Fibroblast of lung (primary cell): ENCODE results near the gene SAMSN1. TPM values are rescaled to one million over a fixed set of nuclear protein-coding genes. Genes with fewer than 3 reads are reported as not detected.

Experiments
- DNase-seq, 2 donors: peaks; one replicate each; pipeline versions ENCODE4 v3.0.0 to v3.0.0-alpha.2; 2010; ENCODE audit warnings: low read depth in 2 of 2
- H2AFZ ChIP-seq: 2 replicates; pipeline ENCODE4 v1.5.1; 2012; ENCODE audit warnings: low read length, control low read depth, inconsistent platforms
- H3K27ac ChIP-seq: 2 replicates; pipeline ENCODE4 v1.5.1; 2011; ENCODE audit warnings: low read length, control low read depth; ENCODE audit not compliant: insufficient read depth
- H3K27me3 ChIP-seq: 2 replicates; pipeline ENCODE4 v1.5.1; 2011; ENCODE audit warnings: mild to moderate bottlenecking, low read length; ENCODE audit not compliant: control insufficient read depth, insufficient read depth
- H3K36me3 ChIP-seq: 2 replicates; pipeline ENCODE4 v1.5.1; 2011; ENCODE audit warnings: low read length; ENCODE audit not compliant: control insufficient read depth, insufficient read depth
- H3K4me1 ChIP-seq: 2 replicates; pipeline ENCODE4 v1.5.1; 2011; ENCODE audit warnings: low read length; ENCODE audit not compliant: control insufficient read depth, insufficient read depth; ENCODE audit errors: extremely low read depth
- H3K4me2 ChIP-seq: 2 replicates; pipeline ENCODE4 v1.5.1; 2011; ENCODE audit warnings: low read length, control low read depth; ENCODE audit not compliant: insufficient read depth; ENCODE audit errors: extremely low read depth
- H3K4me3 ChIP-seq, 4 experiments: fragments of 200-600 bp in 1 of 4; sonication (generic) in 1 of 4; replicated peaks in 1 of 4; 2 replicates each; pipeline ENCODE4 v1.5.1; 2011 to 2016; ENCODE audit warnings: low read length in 4 of 4, low read depth in 3 of 4, mild to moderate bottlenecking in 3 of 4, control low read depth in 2 of 4, inconsistent platforms in 1 of 4, mixed read lengths in 1 of 4; ENCODE audit not compliant: insufficient read depth in 1 of 4; ENCODE audit errors: control extremely low read depth in 1 of 4
- H3K79me2 ChIP-seq: 2 replicates; pipeline ENCODE4 v1.5.1; 2012; ENCODE audit warnings: mild to moderate bottlenecking, low read length, inconsistent platforms; ENCODE audit not compliant: control insufficient read depth, insufficient read depth
- H3K9ac ChIP-seq: 2 replicates; pipeline ENCODE4 v1.5.1; 2011; ENCODE audit warnings: mild to moderate bottlenecking, low read length, control low read depth; ENCODE audit not compliant: insufficient read depth
- H3K9me3 ChIP-seq: 2 replicates; pipeline ENCODE4 v1.5.1; 2012; ENCODE audit warnings: low read depth, low read length; ENCODE audit not compliant: control insufficient read depth, insufficient read depth
- H4K20me1 ChIP-seq: 2 replicates; pipeline ENCODE4 v1.5.1; 2011; ENCODE audit warnings: low read length; ENCODE audit not compliant: control insufficient read depth, insufficient read depth; ENCODE audit errors: extremely low read depth
- CTCF ChIP-seq, 2 donors: IDR thresholded peaks in 1 of 2; conservative IDR thresholded peaks in 1 of 2; 1 replicate in 1 of 2; 2 replicates in 1 of 2; pipeline ENCODE4 v1.5.1; 2011 to 2012; ENCODE audit warnings: low read length in 2 of 2, control low read depth in 1 of 2, inconsistent platforms in 1 of 2, low read depth in 1 of 2, mild to moderate bottlenecking in 1 of 2
- EZH2 ChIP-seq: IDR thresholded peaks from 2 replicates; pipeline ENCODE4 v1.5.1; 2012; ENCODE audit warnings: low read length, control low read depth, mild to moderate bottlenecking; ENCODE audit errors: missing control alignments
- polyA minus RNA-seq: library from RNA; depleted of rRNA, polyadenylated mRNA; stranded (reverse); fragments of >200 nt; gene quantifications from 2 replicates; pipeline ENCODE4 v1.2.3, GENCODE V29; 2011; ENCODE audit warnings: low replicate concordance
- polyA plus RNA-seq, 2 donors: library from polyadenylated mRNA; depleted of rRNA in 1 of 2; stranded (reverse) in 1 of 2; unstranded in 1 of 2; fragments of >200 nt; gene quantifications; 2 replicates each; pipeline ENCODE4 v1.2.1, GENCODE V29; 2011 to 2012; ENCODE audit warnings: missing spikeins in 1 of 2
- total RNA-seq: library from RNA; depleted of rRNA; stranded (reverse); fragments of >200 nt; gene quantifications from 2 replicates; pipeline ENCODE4 v1.2.1, GENCODE V29; 2014

The SAMSN1 gene
- total RNA-seq (not detected in 2 replicates), polyA plus RNA-seq (not detected in 2 replicates), polyA minus RNA-seq (not detected in 2 replicates)
- not detected in 2 replicates for polyA plus RNA-seq (2012)

GRCh38 chr21:14545906-14546480 lies at the start of gene SAMSN1:
Gene SAMSN1, minus strand, starts transcription at chr21:14546315. Its CDS starts 54 bp downstream, at chr21:14546261.
- Histone ChIP-seq H3K27ac (no peak within 1 kb of the TSS), H3K4me1 (no peaks in the 10 kb centered on the region)

GRCh38 chr21:14595449-14595848 lies 49.3 kb upstream of the SAMSN1 start:
- Histone ChIP-seq H3K4me3 (no peak overlapping the region), H3K4me2 (no peak overlapping the region), H2AFZ (no peak overlapping the region), H3K27ac (no peak overlapping the region), H3K36me3 (no peaks in the 10 kb centered on the region), H3K4me1 (no peaks in the 10 kb centered on the region), H3K79me2 (no peaks in the 10 kb centered on the region), H4K20me1 (no peaks in the 10 kb centered on the region), H3K9ac (no peak overlapping the region), H3K9me3 (no peaks in the 10 kb centered on the region), H3K27me3 (no peaks in the 10 kb centered on the region)
- DNase-seq: no peak
- no peak for TF ChIP-seq CTCF (conservative IDR thresholded peaks at IDR 0.05 in 1 of 2, IDR thresholded peaks at IDR 0.05 in 1 of 2; ENCODE audit: low read depth in 1 of 2, low read length in 2 of 2)
- TF ChIP-seq EZH2: no peak

More at GRCh38 chr21:14545906-14546480, at the start of gene SAMSN1:
- Histone ChIP-seq H2AFZ (no peak within 1 kb of the TSS), H3K9ac (no peak within 1 kb of the TSS), H3K27me3 (no peaks in the 10 kb centered on the region), H3K36me3 (no peaks in the 10 kb centered on the region), H3K4me2 (no peak within 1 kb of the TSS), H3K9me3 (no peaks in the 10 kb centered on the region), H3K4me3 (no peak within 1 kb of the TSS), H4K20me1 (no peaks in the 10 kb centered on the region), H3K79me2 (no peaks in the 10 kb centered on the region)
- no peak for DNase-seq
- TF ChIP-seq CTCF (conservative IDR thresholded peaks at IDR 0.05 in 1 of 2, IDR thresholded peaks at IDR 0.05 in 1 of 2; ENCODE audit: low read depth in 1 of 2, low read length in 2 of 2): no peak
- no peak for TF ChIP-seq EZH2

- no peaks in the 10 kb centered on the region for H4K20me1 ChIP-seq
- no peaks in the 10 kb centered on the region for H3K36me3 ChIP-seq
- no peaks in the 10 kb centered on the region for H3K79me2 ChIP-seq
- no peaks in the 10 kb centered on the region for H3K27me3 ChIP-seq
- no peak for TF ChIP-seq EZH2
- TF ChIP-seq CTCF (conservative IDR thresholded peaks at IDR 0.05 in 1 of 2, IDR thresholded peaks at IDR 0.05 in 1 of 2; ENCODE audit: low read depth in 1 of 2, low read length in 2 of 2): no peak
- H3K9ac ChIP-seq: no peak overlapping the region
- H3K4me2 ChIP-seq: no peak overlapping the region
- no peak overlapping the region for H2AFZ ChIP-seq
- no peaks in the 10 kb centered on the region for H3K9me3 ChIP-seq
- H3K27ac ChIP-seq: no peak overlapping the region
- no peaks in the 10 kb centered on the region for H3K4me1 ChIP-seq
- H3K4me3 ChIP-seq: no peak overlapping the region
- no peak for DNase-seq
Observed at GRCh38 chr21:14594967-14595366, 48.9 kb upstream of the SAMSN1 start.
